ENCODE results near the gene SNX33. TPM values are rescaled to one million over a fixed set of nuclear protein-coding genes. Genes with fewer than 3 reads are reported as not detected.

The SNX33 gene
- polyA plus RNA-seq, 2 of the 4 experiments (the other 2 are of a cell fraction) = 8.4 to 11.2 TPM

- TF ChIP-seq, protein P1, sequence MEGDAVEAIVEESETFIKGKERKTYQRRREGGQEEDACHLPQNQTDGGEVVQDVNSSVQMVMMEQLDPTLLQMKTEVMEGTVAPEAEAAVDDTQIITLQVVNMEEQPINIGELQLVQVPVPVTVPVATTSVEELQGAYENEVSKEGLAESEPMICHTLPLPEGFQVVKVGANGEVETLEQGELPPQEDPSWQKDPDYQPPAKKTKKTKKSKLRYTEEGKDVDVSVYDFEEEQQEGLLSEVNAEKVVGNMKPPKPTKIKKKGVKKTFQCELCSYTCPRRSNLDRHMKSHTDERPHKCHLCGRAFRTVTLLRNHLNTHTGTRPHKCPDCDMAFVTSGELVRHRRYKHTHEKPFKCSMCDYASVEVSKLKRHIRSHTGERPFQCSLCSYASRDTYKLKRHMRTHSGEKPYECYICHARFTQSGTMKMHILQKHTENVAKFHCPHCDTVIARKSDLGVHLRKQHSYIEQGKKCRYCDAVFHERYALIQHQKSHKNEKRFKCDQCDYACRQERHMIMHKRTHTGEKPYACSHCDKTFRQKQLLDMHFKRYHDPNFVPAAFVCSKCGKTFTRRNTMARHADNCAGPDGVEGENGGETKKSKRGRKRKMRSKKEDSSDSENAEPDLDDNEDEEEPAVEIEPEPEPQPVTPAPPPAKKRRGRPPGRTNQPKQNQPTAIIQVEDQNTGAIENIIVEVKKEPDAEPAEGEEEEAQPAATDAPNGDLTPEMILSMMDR (IDR thresholded peaks at IDR 0.05) = no peak
- TF ChIP-seq HMGXB4 (CRISPR knock-in tag; IDR thresholded peaks at IDR 0.05; ENCODE audit: borderline replicate concordance) (no peak), CEBPB (IDR thresholded peaks at IDR 0.05) (no peak), BCL3 (IDR thresholded peaks at IDR 0.05) (peak; percentile 93), ZNF302 (CRISPR knock-in tag; IDR thresholded peaks at IDR 0.05) (no peak), SREBF2 (IDR thresholded peaks at IDR 0.05) (no peak; the same call in 1 of the 2 replicates), CHD4 (IDR thresholded peaks at IDR 0.05; ENCODE audit: borderline replicate concordance) (no peak), NR3C1 (IDR thresholded peaks at IDR 0.05) (no peak), EP300 (IDR thresholded peaks at IDR 0.05) (no peak), CHD2 (IDR thresholded peaks at IDR 0.05; ENCODE audit: low read length, partially characterized antibody) (peak; percentile 92), ZC3H11A (IDR thresholded peaks at IDR 0.05) (no peak), RFX5 (IDR thresholded peaks at IDR 0.05) (peak; percentile 55; the same call in 1 of the 2 replicates), EHMT2 (IDR thresholded peaks at IDR 0.05; ENCODE audit: low read depth) (no peak), JUNB (IDR thresholded peaks at IDR 0.05) (no peak), TFCP2L1 (CRISPR knock-in tag; IDR thresholded peaks at IDR 0.05) (peak; percentile 70; the same call in 1 of the 2 replicates), CBX8 (IDR thresholded peaks at IDR 0.05) (no peak), RCOR1 (IDR thresholded peaks at IDR 0.05; ENCODE audit: low read depth, low read length) (no peak), EHF (CRISPR knock-in tag; IDR thresholded peaks at IDR 0.05) (no peak), RARB (CRISPR knock-in tag; IDR thresholded peaks at IDR 0.05) (no peak), CBX2 (IDR thresholded peaks at IDR 0.05; ENCODE audit: borderline replicate concordance, low read depth) (no peak), KDM5A (IDR thresholded peaks at IDR 0.05) (no peak; the same call in 1 of the 2 replicates), MAZ (IDR thresholded peaks at IDR 0.05; ENCODE audit: borderline replicate concordance, low read depth, low read length) (peak; percentile 79; the same call in 1 of the 2 replicates), SMC3 (IDR thresholded peaks at IDR 0.05) (no peak), RAD21 (conservative IDR thresholded peaks at IDR 0.05 in 1 of 2, IDR thresholded peaks at IDR 0.05 in 1 of 2) (no peak), HOXB5 (CRISPR knock-in tag; IDR thresholded peaks at IDR 0.05) (no peak), HES2 (IDR thresholded peaks at IDR 0.05) (no peak)
- TF ChIP-seq, protein P2, sequence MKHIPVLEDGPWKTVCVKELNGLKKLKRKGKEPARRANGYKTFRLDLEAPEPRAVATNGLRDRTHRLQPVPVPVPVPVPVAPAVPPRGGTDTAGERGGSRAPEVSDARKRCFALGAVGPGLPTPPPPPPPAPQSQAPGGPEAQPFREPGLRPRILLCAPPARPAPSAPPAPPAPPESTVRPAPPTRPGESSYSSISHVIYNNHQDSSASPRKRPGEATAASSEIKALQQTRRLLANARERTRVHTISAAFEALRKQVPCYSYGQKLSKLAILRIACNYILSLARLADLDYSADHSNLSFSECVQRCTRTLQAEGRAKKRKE (CRISPR knock-in tag; IDR thresholded peaks at IDR 0.05; ENCODE audit: low read depth) = no peak
- TF ChIP-seq, protein P3, sequence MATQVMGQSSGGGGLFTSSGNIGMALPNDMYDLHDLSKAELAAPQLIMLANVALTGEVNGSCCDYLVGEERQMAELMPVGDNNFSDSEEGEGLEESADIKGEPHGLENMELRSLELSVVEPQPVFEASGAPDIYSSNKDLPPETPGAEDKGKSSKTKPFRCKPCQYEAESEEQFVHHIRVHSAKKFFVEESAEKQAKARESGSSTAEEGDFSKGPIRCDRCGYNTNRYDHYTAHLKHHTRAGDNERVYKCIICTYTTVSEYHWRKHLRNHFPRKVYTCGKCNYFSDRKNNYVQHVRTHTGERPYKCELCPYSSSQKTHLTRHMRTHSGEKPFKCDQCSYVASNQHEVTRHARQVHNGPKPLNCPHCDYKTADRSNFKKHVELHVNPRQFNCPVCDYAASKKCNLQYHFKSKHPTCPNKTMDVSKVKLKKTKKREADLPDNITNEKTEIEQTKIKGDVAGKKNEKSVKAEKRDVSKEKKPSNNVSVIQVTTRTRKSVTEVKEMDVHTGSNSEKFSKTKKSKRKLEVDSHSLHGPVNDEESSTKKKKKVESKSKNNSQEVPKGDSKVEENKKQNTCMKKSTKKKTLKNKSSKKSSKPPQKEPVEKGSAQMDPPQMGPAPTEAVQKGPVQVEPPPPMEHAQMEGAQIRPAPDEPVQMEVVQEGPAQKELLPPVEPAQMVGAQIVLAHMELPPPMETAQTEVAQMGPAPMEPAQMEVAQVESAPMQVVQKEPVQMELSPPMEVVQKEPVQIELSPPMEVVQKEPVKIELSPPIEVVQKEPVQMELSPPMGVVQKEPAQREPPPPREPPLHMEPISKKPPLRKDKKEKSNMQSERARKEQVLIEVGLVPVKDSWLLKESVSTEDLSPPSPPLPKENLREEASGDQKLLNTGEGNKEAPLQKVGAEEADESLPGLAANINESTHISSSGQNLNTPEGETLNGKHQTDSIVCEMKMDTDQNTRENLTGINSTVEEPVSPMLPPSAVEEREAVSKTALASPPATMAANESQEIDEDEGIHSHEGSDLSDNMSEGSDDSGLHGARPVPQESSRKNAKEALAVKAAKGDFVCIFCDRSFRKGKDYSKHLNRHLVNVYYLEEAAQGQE (IDR thresholded peaks at IDR 0.05) = peak; percentile 94
- TF ChIP-seq, protein P4, sequence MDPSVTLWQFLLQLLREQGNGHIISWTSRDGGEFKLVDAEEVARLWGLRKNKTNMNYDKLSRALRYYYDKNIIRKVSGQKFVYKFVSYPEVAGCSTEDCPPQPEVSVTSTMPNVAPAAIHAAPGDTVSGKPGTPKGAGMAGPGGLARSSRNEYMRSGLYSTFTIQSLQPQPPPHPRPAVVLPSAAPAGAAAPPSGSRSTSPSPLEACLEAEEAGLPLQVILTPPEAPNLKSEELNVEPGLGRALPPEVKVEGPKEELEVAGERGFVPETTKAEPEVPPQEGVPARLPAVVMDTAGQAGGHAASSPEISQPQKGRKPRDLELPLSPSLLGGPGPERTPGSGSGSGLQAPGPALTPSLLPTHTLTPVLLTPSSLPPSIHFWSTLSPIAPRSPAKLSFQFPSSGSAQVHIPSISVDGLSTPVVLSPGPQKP (IDR thresholded peaks at IDR 0.05; ENCODE audit: low read depth, low read length) = no peak
- TF ChIP-seq, protein P5, sequence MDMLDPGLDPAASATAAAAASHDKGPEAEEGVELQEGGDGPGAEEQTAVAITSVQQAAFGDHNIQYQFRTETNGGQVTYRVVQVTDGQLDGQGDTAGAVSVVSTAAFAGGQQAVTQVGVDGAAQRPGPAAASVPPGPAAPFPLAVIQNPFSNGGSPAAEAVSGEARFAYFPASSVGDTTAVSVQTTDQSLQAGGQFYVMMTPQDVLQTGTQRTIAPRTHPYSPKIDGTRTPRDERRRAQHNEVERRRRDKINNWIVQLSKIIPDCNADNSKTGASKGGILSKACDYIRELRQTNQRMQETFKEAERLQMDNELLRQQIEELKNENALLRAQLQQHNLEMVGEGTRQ (IDR thresholded peaks at IDR 0.05) = peak; percentile 67
Measured at GRCh38 chr15:75639709-75640482, 7.8 kb upstream of the SNX33 start, which contains the start of gene IMP3 (continued).

All from A549 (cell line).